ENCODE measurements around the gene CCDC188. TPM values are rescaled to one million over a fixed set of nuclear protein-coding genes. Genes with fewer than 3 reads are reported as not detected.

The CCDC188 gene
- under 1 TPM; 0.22 to 0.32 TPM for total RNA-seq

DNA sequence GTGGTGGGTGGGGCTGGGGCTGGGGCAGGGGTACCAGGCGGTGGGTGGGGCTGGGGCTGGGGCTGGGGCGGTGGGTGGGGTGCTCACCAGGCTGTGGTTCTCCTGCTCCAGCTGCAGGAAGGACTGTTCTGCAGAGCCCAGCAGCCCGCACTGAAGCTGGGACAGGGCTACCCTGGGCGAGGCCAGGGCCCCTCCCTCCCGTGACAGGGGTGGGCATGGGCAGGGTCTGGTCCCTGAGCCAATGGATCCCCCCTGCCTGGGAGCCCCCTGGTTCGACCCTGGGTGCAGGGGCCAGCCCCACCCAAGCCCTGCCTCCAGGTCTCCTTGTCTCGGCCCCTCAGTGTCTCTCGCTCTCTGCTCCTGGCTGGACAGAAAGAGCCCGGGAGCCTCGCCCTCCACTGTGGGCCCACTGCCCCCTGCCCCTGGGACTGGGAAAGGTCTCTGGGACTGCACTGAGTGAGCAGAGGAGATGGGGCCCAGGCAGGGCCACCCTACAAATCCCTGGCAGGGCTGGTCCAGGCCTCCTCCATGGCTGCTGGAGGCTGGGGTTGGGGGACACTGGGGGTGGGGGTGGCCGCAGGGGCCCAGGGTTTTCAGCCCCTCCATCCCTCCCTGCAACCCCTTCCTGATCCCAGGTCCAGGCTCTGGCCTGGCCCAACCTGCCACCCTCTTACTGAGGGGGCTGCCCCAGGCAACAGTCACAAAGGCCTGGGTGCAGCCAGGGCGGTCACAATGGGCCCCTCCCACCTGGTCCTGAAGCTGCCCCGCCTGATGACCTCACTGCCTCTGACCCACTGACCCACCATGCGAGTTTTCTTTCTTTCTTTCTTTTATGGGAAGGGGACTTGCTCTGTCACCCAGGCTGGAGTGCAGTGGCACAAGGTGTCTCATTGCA, at the start of gene CCDC188:
Gene CCDC188, minus strand, starts transcription at position 675 of the 895 bp plus-strand sequence. Its CDS starts 69 bp downstream, at position 606.
- no peak for DNase-seq
- H3K27ac ChIP-seq: no peak within 1 kb of the TSS
- intact Hi-C loops (cut with DNase I): no loop called here
- TF ChIP-seq CTCF (IDR thresholded peaks at IDR 0.05): no peak
- no peaks in the 10 kb centered on the region for H3K4me1 ChIP-seq
- no peak within 1 kb of the TSS for H3K4me3 ChIP-seq
- H3K27me3 ChIP-seq: no peaks in the 10 kb centered on the region
- no peaks in the 10 kb centered on the region for H3K36me3 ChIP-seq
- no peak within 1 kb of the TSS for H3K9ac ChIP-seq (ENCODE audit: low read depth in 2 of 2, low read length in 2 of 2)
- H3K9me3 ChIP-seq: no peaks in the 10 kb centered on the region

GRCh38 chr22:20199906-20200305, 49.1 kb upstream of the CCDC188 start:
- Histone ChIP-seq H3K9ac (ENCODE audit: low read depth in 2 of 2, low read length in 2 of 2) (no peak overlapping the region), H3K36me3 (no peaks in the 10 kb centered on the region), H3K9me3 (no peaks in the 10 kb centered on the region), H3K4me3 (no peak overlapping the region), H3K4me1 (peaks cover 6% of the 10 kb centered on the region), H3K27me3 (no peaks in the 10 kb centered on the region), H3K27ac (no peak overlapping the region)
- TF ChIP-seq CTCF (IDR thresholded peaks at IDR 0.05): no peak
- intact Hi-C loops (cut with DNase I): no loop called here
- no peak for DNase-seq

GRCh38 chr22:20199413-20199842, 48.6 kb upstream of the CCDC188 start:
- DNase-seq: no peak
- H3K4me1 ChIP-seq: peaks cover 6% of the 10 kb centered on the region
- intact Hi-C loops (cut with DNase I): no loop called here

GRCh38 chr22:20198557-20199319, 47.9 kb upstream of the CCDC188 start:
- intact Hi-C loops (cut with DNase I): no loop called here
- Histone ChIP-seq H3K4me3 (no peak overlapping the region), H3K36me3 (no peaks in the 10 kb centered on the region), H3K9me3 (no peaks in the 10 kb centered on the region), H3K27ac (no peak overlapping the region), H3K4me1 (peaks cover under 1% of the 10 kb centered on the region), H3K9ac (ENCODE audit: low read depth in 2 of 2, low read length in 2 of 2) (no peak overlapping the region), H3K27me3 (no peaks in the 10 kb centered on the region)
- no peak for DNase-seq
- TF ChIP-seq CTCF (IDR thresholded peaks at IDR 0.05): no peak

More at GRCh38 chr22:20199413-20199842, 48.6 kb upstream of the CCDC188 start:
- H3K4me3 ChIP-seq: no peak overlapping the region
- H3K9me3 ChIP-seq: no peaks in the 10 kb centered on the region
- no peak for TF ChIP-seq CTCF (IDR thresholded peaks at IDR 0.05)
- no peaks in the 10 kb centered on the region for H3K36me3 ChIP-seq
- no peak overlapping the region for H3K9ac ChIP-seq (ENCODE audit: low read depth in 2 of 2, low read length in 2 of 2)
- no peaks in the 10 kb centered on the region for H3K27me3 ChIP-seq
- no peak overlapping the region for H3K27ac ChIP-seq

DNA sequence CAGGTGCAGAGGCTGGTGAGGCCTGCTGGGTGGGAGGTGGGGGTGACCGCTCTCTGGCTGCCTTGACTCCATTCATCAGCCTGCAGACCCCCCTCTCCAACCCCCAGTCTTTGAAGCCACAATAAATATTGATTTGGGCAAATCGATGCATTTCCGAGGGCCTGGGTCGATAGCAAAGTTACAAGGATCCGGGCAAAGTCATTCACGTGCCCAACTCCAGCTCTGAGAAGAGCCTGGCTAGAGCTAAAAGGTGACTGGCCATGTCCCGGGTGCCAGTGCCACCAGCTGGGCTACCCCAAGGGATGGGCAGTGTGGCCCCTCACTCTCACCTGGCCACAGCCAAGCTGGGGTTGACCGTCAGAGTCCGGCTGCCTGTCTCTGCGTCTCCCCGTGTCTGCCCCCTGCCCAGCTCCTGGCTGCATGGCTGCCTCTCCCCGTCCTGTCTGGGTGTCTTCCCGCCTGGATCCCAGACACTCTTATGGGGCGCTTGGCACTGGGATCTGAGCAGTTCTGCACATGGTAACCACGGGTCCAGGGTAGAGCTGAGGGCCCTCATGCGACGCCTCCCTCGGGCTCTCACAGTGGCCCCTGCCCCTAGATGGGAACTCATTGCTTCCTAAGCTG, 46.7 kb upstream of the CCDC188 start:
- no peak for TF ChIP-seq CTCF (IDR thresholded peaks at IDR 0.05)
- H3K4me1 ChIP-seq: no peaks in the 10 kb centered on the region
- no peaks in the 10 kb centered on the region for H3K36me3 ChIP-seq
- no peak overlapping the region for H3K27ac ChIP-seq
- DNase-seq: no peak
- H3K9me3 ChIP-seq: no peaks in the 10 kb centered on the region
- H3K4me3 ChIP-seq: no peak overlapping the region
- intact Hi-C loops (cut with DNase I): no loop called here
- H3K9ac ChIP-seq (ENCODE audit: low read depth in 2 of 2, low read length in 2 of 2): no peak overlapping the region
- no peaks in the 10 kb centered on the region for H3K27me3 ChIP-seq
